ENCODE results near the gene AIG1. TPM values are rescaled to one million over a fixed set of nuclear protein-coding genes. Genes with fewer than 3 reads are reported as not detected.

Gene AIG1
- total RNA-seq, 2 experiments from 2014 or later = 26.1 to 28.0 TPM

GRCh38 chr6:143177706-143178105 lies 117.0 kb downstream of the AIG1 start:
- Mint-ChIP-seq H3K27me3 (ENCODE audit: low read depth) (no peaks in the 10 kb centered on the region), H3K27ac (no peak overlapping the region), H3K9me3 (peaks cover 16% of the 10 kb centered on the region), H3K4me3 (no peak overlapping the region), H3K36me3 (ENCODE audit: low read depth) (peaks cover 44% of the 10 kb centered on the region), H3K4me1 (ENCODE audit: low read depth) (no peaks in the 10 kb centered on the region)
- intact Hi-C loops (cut with micrococcal nuclease) = no loop called here
- CTCF ChIA-PET = no interaction called here
- DNase-seq = no peak

- intact Hi-C loops (cut with micrococcal nuclease) = no loop called here
- Mint-ChIP-seq H3K27ac (no peak overlapping the region), H3K36me3 (ENCODE audit: low read depth) (peaks cover 43% of the 10 kb centered on the region), H3K27me3 (ENCODE audit: low read depth) (no peaks in the 10 kb centered on the region), H3K9me3 (peaks cover 10% of the 10 kb centered on the region), H3K4me3 (no peak overlapping the region), H3K4me1 (ENCODE audit: low read depth) (no peaks in the 10 kb centered on the region)
- no peak for DNase-seq
- CTCF ChIA-PET = no interaction called here
Measured at GRCh38 chr6:143179096-143179495, 118.4 kb downstream of the AIG1 start.

GRCh38 chr6:143179901-143180612 lies 119.4 kb downstream of the AIG1 start:
- Mint-ChIP-seq H3K27ac (no peak overlapping the region), H3K4me1 (ENCODE audit: low read depth) (no peaks in the 10 kb centered on the region), H3K9me3 (peaks cover 4% of the 10 kb centered on the region), H3K36me3 (ENCODE audit: low read depth) (peaks cover 42% of the 10 kb centered on the region), H3K27me3 (ENCODE audit: low read depth) (no peaks in the 10 kb centered on the region), H3K4me3 (no peak overlapping the region)
- CTCF ChIA-PET = no interaction called here
- DNase-seq = no peak
- intact Hi-C loops (cut with micrococcal nuclease) = no loop called here

- Mint-ChIP-seq H3K9me3 (no peaks in the 10 kb centered on the region), H3K4me3 (no peak overlapping the region), H3K4me1 (ENCODE audit: low read depth) (no peaks in the 10 kb centered on the region), H3K27ac (no peak overlapping the region), H3K36me3 (ENCODE audit: low read depth) (peaks cover 39% of the 10 kb centered on the region), H3K27me3 (ENCODE audit: low read depth) (no peaks in the 10 kb centered on the region)
- DNase-seq = no peak
- intact Hi-C loops (cut with micrococcal nuclease) = no loop called here
- CTCF ChIA-PET = interaction anchor here (1.0 kb wide), 1 partner anchor 25 kb away, joined by 3 read pairs; no protein-coding TSS in a partner anchor
Measured at GRCh38 chr6:143180826-143181225, 120.1 kb downstream of the AIG1 start.

- no peaks in the 10 kb centered on the region for H3K4me1 Mint-ChIP-seq (ENCODE audit: low read depth)
- CTCF ChIA-PET = interaction anchor here (0.7 kb wide), 2 partner anchors 756 to 1193 kb away, joined by 4 read pairs; no protein-coding TSS in a partner anchor
- H3K27me3 Mint-ChIP-seq (ENCODE audit: low read depth) = no peaks in the 10 kb centered on the region
Measured at GRCh38 chr6:143183666-143184065, 123.0 kb downstream of the AIG1 start.

GRCh38 chr6:143185288-143185687 lies 124.6 kb downstream of the AIG1 start:
- Mint-ChIP-seq H3K4me1 (ENCODE audit: low read depth) (no peaks in the 10 kb centered on the region), H3K36me3 (ENCODE audit: low read depth) (peaks cover 27% of the 10 kb centered on the region), H3K27ac (no peak overlapping the region), H3K4me3 (no peak overlapping the region), H3K27me3 (ENCODE audit: low read depth) (no peaks in the 10 kb centered on the region), H3K9me3 (no peaks in the 10 kb centered on the region)
- intact Hi-C loops (cut with micrococcal nuclease) = no loop called here
- CTCF ChIA-PET = no interaction called here
- no peak for DNase-seq

More at GRCh38 chr6:143183666-143184065, 123.0 kb downstream of the AIG1 start:
- no peak overlapping the region for H3K4me3 Mint-ChIP-seq
- no peak overlapping the region for H3K27ac Mint-ChIP-seq
- H3K36me3 Mint-ChIP-seq (ENCODE audit: low read depth) = peaks cover 27% of the 10 kb centered on the region
- H3K9me3 Mint-ChIP-seq = no peaks in the 10 kb centered on the region
- no peak for DNase-seq
- intact Hi-C loops (cut with micrococcal nuclease) = no loop called here

GRCh38 chr6:143187238-143187923 lies 126.7 kb downstream of the AIG1 start:
- Mint-ChIP-seq H3K9me3 (no peaks in the 10 kb centered on the region), H3K36me3 (ENCODE audit: low read depth) (peaks cover 23% of the 10 kb centered on the region), H3K4me1 (ENCODE audit: low read depth) (no peaks in the 10 kb centered on the region), H3K27ac (no peak overlapping the region), H3K27me3 (ENCODE audit: low read depth) (no peaks in the 10 kb centered on the region), H3K4me3 (no peak overlapping the region)
- intact Hi-C loops (cut with micrococcal nuclease) = no loop called here
- no peak for DNase-seq
- CTCF ChIA-PET = no interaction called here

GRCh38 chr6:143188292-143188691 lies 127.6 kb downstream of the AIG1 start:
- intact Hi-C loops (cut with micrococcal nuclease) = no loop called here
- DNase-seq = no peak
- Mint-ChIP-seq H3K4me3 (no peak overlapping the region), H3K4me1 (ENCODE audit: low read depth) (no peaks in the 10 kb centered on the region), H3K27me3 (ENCODE audit: low read depth) (no peaks in the 10 kb centered on the region), H3K36me3 (ENCODE audit: low read depth) (peaks cover 16% of the 10 kb centered on the region), H3K27ac (no peak overlapping the region), H3K9me3 (no peaks in the 10 kb centered on the region)
- CTCF ChIA-PET = no interaction called here

- Mint-ChIP-seq H3K4me1 (ENCODE audit: low read depth) (no peaks in the 10 kb centered on the region), H3K4me3 (no peak overlapping the region), H3K36me3 (ENCODE audit: low read depth) (peaks cover 1% of the 10 kb centered on the region), H3K9me3 (no peaks in the 10 kb centered on the region), H3K27me3 (ENCODE audit: low read depth) (no peaks in the 10 kb centered on the region), H3K27ac (no peak overlapping the region)
- intact Hi-C loops (cut with micrococcal nuclease) = no loop called here
- no peak for DNase-seq
- CTCF ChIA-PET = no interaction called here
Measured at GRCh38 chr6:143191361-143191760, 130.7 kb downstream of the AIG1 start.

- no peaks in the 10 kb centered on the region for H3K27me3 Mint-ChIP-seq (ENCODE audit: low read depth)
- no peaks in the 10 kb centered on the region for H3K4me1 Mint-ChIP-seq (ENCODE audit: low read depth)
- H3K27ac Mint-ChIP-seq = no peak overlapping the region
- no peaks in the 10 kb centered on the region for H3K9me3 Mint-ChIP-seq
- peaks cover 1% of the 10 kb centered on the region for H3K36me3 Mint-ChIP-seq (ENCODE audit: low read depth)
- intact Hi-C loops (cut with micrococcal nuclease) = no loop called here
- DNase-seq = no peak
- no peak overlapping the region for H3K4me3 Mint-ChIP-seq
- CTCF ChIA-PET = interaction anchor here (0.6 to 1.2 kb wide), 2 partner anchors 18 to 1997 kb away, joined by 3 to 5 read pairs; no protein-coding TSS in a partner anchor
Measured at GRCh38 chr6:143192766-143193165, 132.1 kb downstream of the AIG1 start.

GRCh38 chr6:143193571-143194094 lies 132.9 kb downstream of the AIG1 start:
- Mint-ChIP-seq H3K4me1 (ENCODE audit: low read depth) (peaks cover 3% of the 10 kb centered on the region), H3K36me3 (ENCODE audit: low read depth) (peaks cover 1% of the 10 kb centered on the region), H3K27ac (no peak overlapping the region), H3K4me3 (no peak overlapping the region), H3K9me3 (no peaks in the 10 kb centered on the region), H3K27me3 (ENCODE audit: low read depth) (no peaks in the 10 kb centered on the region)
- CTCF ChIA-PET = interaction anchor here (1.2 kb wide), 1 partner anchor 18 kb away, joined by 3 read pairs; no protein-coding TSS in a partner anchor
- intact Hi-C loops (cut with micrococcal nuclease) = no loop called here
- no peak for DNase-seq

- H3K9me3 Mint-ChIP-seq = no peaks in the 10 kb centered on the region
- CTCF ChIA-PET = no interaction called here
- H3K4me3 Mint-ChIP-seq = no peak overlapping the region
- no peak overlapping the region for H3K27ac Mint-ChIP-seq
- peaks cover 5% of the 10 kb centered on the region for H3K4me1 Mint-ChIP-seq (ENCODE audit: low read depth)
- no peak for DNase-seq
- peaks cover 1% of the 10 kb centered on the region for H3K36me3 Mint-ChIP-seq (ENCODE audit: low read depth)
- intact Hi-C loops (cut with micrococcal nuclease) = no loop called here
- no peaks in the 10 kb centered on the region for H3K27me3 Mint-ChIP-seq (ENCODE audit: low read depth)
Measured at GRCh38 chr6:143194095-143194589, 133.5 kb downstream of the AIG1 start.

All from activated naive CD4-positive, alpha-beta T cell treated with anti-CD3 and anti-CD28 coated beads for 36 hours (primary cell).